CD4-positive, alpha-beta memory T cell (primary cell): ENCODE data around the gene RSPH6A. TPM values are rescaled to one million over a fixed set of nuclear protein-coding genes. Genes with fewer than 3 reads are reported as not detected.
A peak's percentile ranks its signal among the peaks of the same experiment; 100 is the strongest.

Source experiments
- CTCF ChIA-PET: fragments of 350-600 bp; sonication (Branson Sonifier 250); formaldehyde crosslinking; loops from one replicate; lab custom pipeline; 2021; ENCODE audit warnings: inconsistent platforms; ENCODE audit not compliant: partially characterized antibody; lab: Charles Lee
- POLR2A ChIA-PET: fragments of 350-600 bp; sonication (Branson Sonifier 250); formaldehyde crosslinking; loops from one replicate; lab custom pipeline; 2021; ENCODE audit not compliant: partially characterized antibody; lab: Charles Lee
- DNase-seq, 5 donors: peaks; one replicate each; pipeline versions ENCODE4 v3.0.0 to v3.0.0-alpha.2; 2020 to 2022; ENCODE audit warnings: mixed read lengths in 1 of 5
- H3K27ac ChIP-seq: one replicate; pipeline ENCODE4 v1.7.0; 2013; ENCODE audit warnings: low read depth, low read length
- H3K27me3 ChIP-seq: 2 replicates; pipeline ENCODE4 v1.7.0; 2013; ENCODE audit warnings: mild to moderate bottlenecking, low read length, moderate library complexity; ENCODE audit not compliant: insufficient read depth
- H3K36me3 ChIP-seq: 2 replicates; pipeline ENCODE4 v1.7.0; 2013; ENCODE audit warnings: mild to moderate bottlenecking, low read length, moderate library complexity; ENCODE audit not compliant: insufficient read depth
- H3K4me1 ChIP-seq: 2 replicates; pipeline ENCODE4 v1.7.0; 2013; ENCODE audit warnings: mild to moderate bottlenecking, low read length, moderate library complexity; ENCODE audit not compliant: insufficient read depth
- H3K4me3 ChIP-seq, 2 donors: one replicate each; pipeline ENCODE4 v1.7.0; 2013; ENCODE audit warnings: low read length in 2 of 2, mild to moderate bottlenecking in 1 of 2
- H3K9me3 ChIP-seq, 2 donors: one replicate each; pipeline ENCODE4 v1.7.0; 2013; ENCODE audit warnings: low read length in 2 of 2, control low read depth in 1 of 2; ENCODE audit not compliant: control insufficient read depth in 1 of 2
- H3K27ac Mint-ChIP-seq, 7 donors: one replicate each; pipeline ENCODE4 v1.8.0; 2020 to 2021; ENCODE audit warnings: mixed read lengths in 7 of 7, mild to moderate bottlenecking in 6 of 7, inconsistent platforms in 3 of 7, moderate library complexity in 3 of 7
- H3K27me3 Mint-ChIP-seq, 2 donors: one replicate each; pipeline ENCODE4 v1.8.0; 2020 to 2021; ENCODE audit warnings: mixed read lengths in 2 of 2
- H3K36me3 Mint-ChIP-seq, 2 donors: one replicate each; pipeline ENCODE4 v1.8.0; 2020 to 2021; ENCODE audit warnings: mixed read lengths in 2 of 2, inconsistent platforms in 1 of 2, mild to moderate bottlenecking in 1 of 2
- H3K4me1 Mint-ChIP-seq, 4 donors: one replicate each; pipeline ENCODE4 v1.8.0; 2020 to 2021; ENCODE audit warnings: mixed read lengths in 4 of 4, mild to moderate bottlenecking in 1 of 4
- H3K4me3 Mint-ChIP-seq, 8 donors: one replicate each; pipeline ENCODE4 v1.8.0; 2020 to 2021; ENCODE audit warnings: mixed read lengths in 8 of 8, mild to moderate bottlenecking in 7 of 8, moderate library complexity in 6 of 8, inconsistent platforms in 3 of 8
- H3K9me3 Mint-ChIP-seq, 8 donors: one replicate each; pipeline ENCODE4 v1.8.0; 2020 to 2021; ENCODE audit warnings: mixed read lengths in 8 of 8, mild to moderate bottlenecking in 5 of 8, inconsistent platforms in 3 of 8, moderate library complexity in 1 of 8
- intact Hi-C: fragments of 100-400 bp; cut with micrococcal nuclease; formaldehyde crosslinking; loops from one replicate; pipeline ENCODE4 v1.15.1; 2023
- polyA plus RNA-seq, 2 donors: library from polyadenylated mRNA; unstranded; fragments of 300-500 nt; fragmentation: Illumina TruSeq; gene quantifications; one replicate each; pipeline ENCODE4 v1.2.3, GENCODE V29; 2021
- total RNA-seq, 2 experiments: library from RNA; stranded (reverse); gene quantifications; one replicate each; pipeline ENCODE4 v1.2.3, GENCODE V29; 2021

The RSPH6A gene
- total and polyA plus RNA-seq, 4 experiments from 2014 or later: 0.29 to 0.39 TPM; not detected in 2

GRCh38 chr19:45767881-45768654 lies 47.0 kb downstream of the RSPH6A start:
- peaks cover 22% of the 10 kb centered on the region for H3K4me1 ChIP-seq
- ChIA-PET CTCF (interaction anchor here (1.3 to 5.3 kb wide), 4 partner anchors 11 to 227 kb away, joined by 3 to 238 read pairs (median 6); partner anchors contain the start of genes CCDC61, DMWD and FBXO46), POLR2A (interaction anchor here (0.6 to 6.9 kb wide), 9 partner anchors 11 to 1412 kb away, joined by 3 to 84 read pairs (median 21); partner anchors contain the start of genes DMWD, FBXO46, QPCTL and SNRPD2)
- intact Hi-C loops: loop anchor here (2.0 to 5.0 kb wide), 2 partner anchors 51 to 125 kb away; no protein-coding TSS in a partner anchor
- Mint-ChIP-seq H3K27ac (no peak overlapping the region), H3K36me3 (peaks cover 0 to 4% of the 10 kb centered on the region in 2 donors), H3K4me1 (peaks cover 1 to 30% (median 5%) of the 10 kb centered on the region in 4 donors), H3K27me3 (peaks cover 1 to 14% of the 10 kb centered on the region in 2 donors), H3K9me3 (peaks cover 0 to 3% (median 0%) of the 10 kb centered on the region in 8 donors), H3K4me3 (peak overlapping the region; percentile 57 to 79 (median 70))
- DNase-seq: peak in 1 of 5 donors; percentile 36
- no peak overlapping the region for H3K27ac ChIP-seq
- H3K27me3 ChIP-seq: no peaks in the 10 kb centered on the region
- H3K9me3 ChIP-seq: no peaks in the 10 kb centered on the region
- no peaks in the 10 kb centered on the region for H3K36me3 ChIP-seq
- H3K4me3 ChIP-seq: peak overlapping the region in 1 of 2 donors; percentile 71

- intact Hi-C loops: loop anchor here (5.0 kb wide), 1 partner anchor 50 kb away; no protein-coding TSS in a partner anchor
- POLR2A ChIA-PET: interaction anchor here (1.7 to 6.9 kb wide), 3 partner anchors 32 to 75 kb away, joined by 9 to 84 read pairs (median 23); partner anchors contain the start of genes QPCTL and SNRPD2
Observed at GRCh38 chr19:45767410-45767880, 47.7 kb downstream of the RSPH6A start.

GRCh38 chr19:45766869-45767346 lies 48.2 kb downstream of the RSPH6A start:
- ChIA-PET POLR2A (interaction anchor here (6.9 kb wide), 1 partner anchor 33 kb away, joined by 84 read pairs; no protein-coding TSS in a partner anchor), CTCF (interaction anchor here (1.3 to 5.3 kb wide), 2 partner anchors 12 to 31 kb away, joined by 4 to 238 read pairs; partner anchors contain the start of gene DMWD)
- Mint-ChIP-seq H3K27ac (no peak overlapping the region), H3K4me1 (peaks cover 1 to 26% (median 4%) of the 10 kb centered on the region in 4 donors), H3K27me3 (peaks cover 1 to 13% of the 10 kb centered on the region in 2 donors), H3K36me3 (peaks cover 0 to 2% of the 10 kb centered on the region in 2 donors), H3K9me3 (peaks cover 0 to 3% (median 0%) of the 10 kb centered on the region in 8 donors), H3K4me3 (peak overlapping the region in 4 of 8 donors; percentile 51 to 59 (median 56))
- Histone ChIP-seq H3K4me1 (peaks cover 22% of the 10 kb centered on the region), H3K4me3 (no peak overlapping the region), H3K27me3 (no peaks in the 10 kb centered on the region), H3K36me3 (no peaks in the 10 kb centered on the region), H3K9me3 (no peaks in the 10 kb centered on the region), H3K27ac (no peak overlapping the region)
- no peak for DNase-seq
- intact Hi-C loops: loop anchor here (5.0 kb wide), 1 partner anchor 50 kb away; no protein-coding TSS in a partner anchor

More at GRCh38 chr19:45767410-45767880, 47.7 kb downstream of the RSPH6A start:
- Mint-ChIP-seq H3K27ac (no peak overlapping the region), H3K27me3 (peaks cover 1 to 14% of the 10 kb centered on the region in 2 donors), H3K4me3 (peak overlapping the region in 5 of 8 donors; percentile 34 to 61 (median 52)), H3K9me3 (peaks cover 0 to 3% (median 0%) of the 10 kb centered on the region in 8 donors), H3K4me1 (peaks cover 1 to 30% (median 5%) of the 10 kb centered on the region in 4 donors), H3K36me3 (peaks cover 0 to 4% of the 10 kb centered on the region in 2 donors)
- DNase-seq: no peak
- no peaks in the 10 kb centered on the region for H3K9me3 ChIP-seq
- H3K27me3 ChIP-seq: no peaks in the 10 kb centered on the region
- H3K27ac ChIP-seq: no peak overlapping the region
- H3K4me1 ChIP-seq: peaks cover 22% of the 10 kb centered on the region
- no peaks in the 10 kb centered on the region for H3K36me3 ChIP-seq
- CTCF ChIA-PET: interaction anchor here (1.3 to 5.3 kb wide), 2 partner anchors 12 to 31 kb away, joined by 4 to 238 read pairs; partner anchors contain the start of gene DMWD
- no peak overlapping the region for H3K4me3 ChIP-seq

- Mint-ChIP-seq H3K4me1 (peaks cover 1 to 26% (median 4%) of the 10 kb centered on the region in 4 donors), H3K4me3 (no peak overlapping the region), H3K36me3 (peaks cover 0 to 2% of the 10 kb centered on the region in 2 donors), H3K27me3 (peaks cover 1 to 13% of the 10 kb centered on the region in 2 donors), H3K9me3 (peaks cover 0 to 3% (median 0%) of the 10 kb centered on the region in 8 donors), H3K27ac (no peak overlapping the region)
- H3K27me3 ChIP-seq: no peaks in the 10 kb centered on the region
- ChIA-PET CTCF (interaction anchor here (5.3 kb wide), 1 partner anchor 32 kb away, joined by 238 read pairs; the partner anchor contains the start of gene DMWD), POLR2A (no interaction called here)
- no peaks in the 10 kb centered on the region for H3K9me3 ChIP-seq
- no peak overlapping the region for H3K4me3 ChIP-seq
- no peaks in the 10 kb centered on the region for H3K36me3 ChIP-seq
- DNase-seq: no peak
- intact Hi-C loops: loop anchor here (5.0 kb wide), 1 partner anchor 49 kb away; no protein-coding TSS in a partner anchor
- H3K4me1 ChIP-seq: peaks cover 22% of the 10 kb centered on the region
- H3K27ac ChIP-seq: no peak overlapping the region
Observed at GRCh38 chr19:45766296-45766868, 48.7 kb downstream of the RSPH6A start.

GRCh38 chr19:45765702-45766295 lies 49.3 kb downstream of the RSPH6A start:
- no peak for DNase-seq
- ChIA-PET CTCF (interaction anchor here (5.3 kb wide), 1 partner anchor 32 kb away, joined by 238 read pairs; the partner anchor contains the start of gene DMWD), POLR2A (no interaction called here)
- Histone ChIP-seq H3K27ac (no peak overlapping the region), H3K36me3 (no peaks in the 10 kb centered on the region), H3K9me3 (no peaks in the 10 kb centered on the region), H3K4me1 (peaks cover 18% of the 10 kb centered on the region), H3K27me3 (no peaks in the 10 kb centered on the region), H3K4me3 (no peak overlapping the region)
- Mint-ChIP-seq H3K27me3 (peaks cover 1 to 13% of the 10 kb centered on the region in 2 donors), H3K36me3 (peaks cover 0 to 2% of the 10 kb centered on the region in 2 donors), H3K4me3 (no peak overlapping the region), H3K4me1 (peaks cover 1 to 21% (median 4%) of the 10 kb centered on the region in 4 donors), H3K9me3 (no peaks in the 10 kb centered on the region), H3K27ac (no peak overlapping the region)
- intact Hi-C loops: loop anchor here (5.0 kb wide), 1 partner anchor 48 kb away; no protein-coding TSS in a partner anchor

GRCh38 chr19:45764945-45765701 lies 50.0 kb downstream of the RSPH6A start:
- Histone ChIP-seq H3K4me3 (no peak overlapping the region), H3K4me1 (peaks cover 13% of the 10 kb centered on the region), H3K36me3 (no peaks in the 10 kb centered on the region), H3K27me3 (no peaks in the 10 kb centered on the region), H3K9me3 (no peaks in the 10 kb centered on the region), H3K27ac (no peak overlapping the region)
- intact Hi-C loops: loop anchor here (5.0 kb wide), 1 partner anchor 48 kb away; no protein-coding TSS in a partner anchor
- Mint-ChIP-seq H3K27me3 (peaks cover 1 to 11% of the 10 kb centered on the region in 2 donors), H3K36me3 (peaks cover 0 to 2% of the 10 kb centered on the region in 2 donors), H3K4me1 (peaks cover 0 to 14% (median 3%) of the 10 kb centered on the region in 4 donors), H3K4me3 (peak overlapping the region in 2 of 8 donors; percentile 36 to 52), H3K27ac (peak overlapping the region in 1 of 7 donors; percentile 60), H3K9me3 (no peaks in the 10 kb centered on the region)
- ChIA-PET CTCF (no interaction called here), POLR2A (no interaction called here)
- no peak for DNase-seq
